K562 (cell line): ENCODE measurements around the gene CLN5. TPM values are rescaled to one million over a fixed set of nuclear protein-coding genes. Genes with fewer than 3 reads are reported as not detected.

Experiments used
- ATAC-seq: fragments of 200-7000 bp; cut with Tn5 transposase; 3 replicates; pipeline ENCODE4 v1.9.1; 2020; ENCODE audit warnings: moderate library complexity
- BruUV-seq: library from RNA; stranded (reverse); fragments of 400-500 nt; replicated peaks from 2 replicates; lab custom pipeline; 2021; lab: Mats Ljungman, UMichigan
- CTCF ChIA-PET: fragments of 300-600 bp; formaldehyde crosslinking; extraction: SDS; loops from one replicate; lab custom pipeline; 2021; ENCODE audit warnings: low intra/inter-chr PET ratio; lab: Yijun Ruan, JAX
- POLR2A ChIA-PET: fragments of 300-600, 350-650 bp; sonication (Branson Sonifier 250); formaldehyde crosslinking; extraction: SDS; loops from one replicate; lab custom pipeline; 2021; ENCODE audit warnings: antibody characterized with exemption, inconsistent platforms; lab: Yijun Ruan, JAX
- DNase-seq, 4 experiments: peaks; one replicate each; pipeline versions ENCODE4 v3.0.0 to v3.0.0-alpha.2; 2011 to 2018; ENCODE audit warnings: low spot score in 3 of 4, mixed read lengths in 3 of 4; ENCODE audit errors: extremely low read depth in 1 of 4
- FAIRE-seq: peaks from 2 replicates; lab custom pipeline; 2011; peaks lifted over from hg19 to GRCh38; lab: Jason Lieb, UNC
- H2AFZ ChIP-seq: 2 replicates; pipeline ENCODE4 v1.6.0; 2011; ENCODE audit warnings: low read depth, low read length, control low read depth, inconsistent platforms
- H3K27ac ChIP-seq: fragments of 200-600 bp; 3 replicates; pipeline ENCODE4 v1.8.0; 2011; ENCODE audit warnings: low read depth, mild to moderate bottlenecking, control low read depth, inconsistent platforms, low read length, moderate library complexity, mixed read lengths; ENCODE audit errors: extremely low read depth
- H3K27me3 ChIP-seq, 2 experiments: fragments of 300-600 bp in 1 of 2; 2 replicates in 1 of 2; 3 replicates in 1 of 2; pipeline versions ENCODE4 v1.6.0 to v1.8.0; 2011; ENCODE audit warnings: inconsistent platforms in 2 of 2, low read length in 2 of 2, mild to moderate bottlenecking in 1 of 2, mixed read lengths in 1 of 2, moderate library complexity in 1 of 2; ENCODE audit not compliant: control insufficient read depth in 2 of 2, insufficient read depth in 2 of 2
- H3K36me3 ChIP-seq: fragments of 300-600 bp; 3 replicates; pipeline ENCODE4 v1.8.0; 2011; ENCODE audit warnings: mild to moderate bottlenecking, low read length, inconsistent platforms; ENCODE audit not compliant: control insufficient read depth, insufficient read depth
- H3K4me1 ChIP-seq, 2 experiments: fragments of 200-600 bp in 1 of 2; replicated peaks in 1 of 2; 2 replicates in 1 of 2; 3 replicates in 1 of 2; pipeline versions ENCODE4 v1.5.1 to v1.8.0; 2011; ENCODE audit warnings: inconsistent platforms in 2 of 2, low read length in 2 of 2, mild to moderate bottlenecking in 1 of 2, mixed read lengths in 1 of 2, moderate library complexity in 1 of 2; ENCODE audit not compliant: control insufficient read depth in 2 of 2, insufficient read depth in 2 of 2
- H3K4me2 ChIP-seq: 2 replicates; pipeline ENCODE4 v1.6.1; 2011; ENCODE audit warnings: low read length, control low read depth, inconsistent platforms, mixed read lengths; ENCODE audit not compliant: insufficient read depth
- H3K4me3 ChIP-seq: fragments of 200-600 bp; sonication (generic), shearing (Covaris generic); 2 replicates; pipeline ENCODE4 v1.5.1; 2016; ENCODE audit warnings: control low read depth, inconsistent platforms
- H3K79me2 ChIP-seq: fragments of 200-600 bp; 3 replicates; pipeline ENCODE4 v1.8.0; 2011; ENCODE audit warnings: low read length, inconsistent platforms; ENCODE audit not compliant: control insufficient read depth, insufficient read depth
- H3K9ac ChIP-seq, 2 experiments: 2 replicates each; pipeline versions ENCODE4 v1.6.0 to v1.6.1; 2011; ENCODE audit warnings: low read depth in 2 of 2, low read length in 2 of 2, control low read depth in 1 of 2, inconsistent platforms in 1 of 2, mild to moderate bottlenecking in 1 of 2, mixed read lengths in 1 of 2; ENCODE audit not compliant: insufficient read depth in 1 of 2
- H3K9me1 ChIP-seq: one replicate; pipeline ENCODE4 v1.6.0; 2011; ENCODE audit warnings: inconsistent platforms, mild to moderate bottlenecking, low read length, moderate library complexity; ENCODE audit not compliant: control insufficient read depth, insufficient read depth
- H3K9me3 ChIP-seq: replicated peaks from 2 replicates; pipeline ENCODE4 v1.5.1; 2011; ENCODE audit warnings: low read depth, low read length, inconsistent platforms; ENCODE audit not compliant: control insufficient read depth, insufficient read depth
- H4K20me1 ChIP-seq: replicated peaks from 2 replicates; pipeline ENCODE4 v1.6.1; 2011; ENCODE audit warnings: low read length, inconsistent platforms, mixed read lengths; ENCODE audit not compliant: control insufficient read depth, insufficient read depth
- GATAD2A ChIP-seq: fragments of 450-650 bp; IDR thresholded peaks from 2 replicates; pipeline ENCODE4 v1.6.1; 2017
- STAG1 ChIP-seq: sonication (generic); formaldehyde crosslinking; IDR thresholded peaks from 2 replicates; pipeline ENCODE4 v1.5.0; 2020; ENCODE audit warnings: missing genetic modification reagents, borderline replicate concordance
- TAF15 ChIP-seq: fragments of 200-400 bp; formaldehyde crosslinking; IDR thresholded peaks from 2 replicates; pipeline ENCODE4 v1.6.1; 2017; ENCODE audit warnings: mild to moderate bottlenecking, low read depth, low read length, moderate library complexity
- ZNF3 ChIP-seq: fragments of 250-450 bp; sonication (Bioruptor Pico); IDR thresholded peaks from 2 replicates; pipeline ENCODE4 v1.5.0; 2021; ENCODE audit warnings: mild to moderate bottlenecking, moderate library complexity
- ZNF354B ChIP-seq: fragments of 250-450 bp; sonication (Bioruptor Pico); IDR thresholded peaks from 2 replicates; pipeline ENCODE4 v1.4.0; 2020
- WGBS: fragments of 100-300 bp; shearing (Covaris generic); methylation state at CpG from one replicate; pipeline ENCODE4 v1.1.6; 2016; ENCODE audit warnings: low coverage, mixed read lengths; ENCODE audit not compliant: insufficient coverage; ENCODE audit errors: missing lambda C conversion rate; 5-methylcytosine and 5-hydroxymethylcytosine counted together
- in situ Hi-C: fragments of 300-500 bp; cut with MboI; formaldehyde crosslinking; loops from 4 replicates; pipeline ENCODE4 v1.15.0; 2018; ENCODE audit warnings: inconsistent platforms, mixed read lengths
- intact Hi-C: fragments of 100-400 bp; cut with micrococcal nuclease; formaldehyde crosslinking; loops from 2 replicates; pipeline ENCODE4 v1.14.2; 2022
- polyA plus RNA-seq, 8 experiments: library from polyadenylated mRNA; depleted of rRNA in 4 of 8; stranded (reverse) in 5 of 8; unstranded in 3 of 8; fragments of >200 nt; fragmentation: Nextera tagmentation in 2 of 8; fragmentation: Illumina TruSeq in 1 of 8; extraction: Ambion mirVana in 2 of 8; extraction: Trizol in 1 of 8; gene quantifications; 2 replicates each; pipeline versions ENCODE4 v1.2.1 to v1.2.3, GENCODE V29; 2011 to 2014; ENCODE audit warnings: inconsistent platforms in 1 of 8, missing spikeins in 1 of 8
- total RNA-seq, 7 experiments: library from RNA; depleted of rRNA in 6 of 7; stranded (reverse); fragments of >200 nt in 6 of 7; fragmentation: Illumina TruSeq in 2 of 7; extraction: Trizol in 2 of 7; gene quantifications; 2 replicates each; pipeline versions ENCODE4 v1.2.1 to v1.2.3, GENCODE V29; 2011 to 2021; ENCODE audit warnings: low replicate concordance in 1 of 7
- TF ChIP-seq, protein P1 (sequence below): IDR thresholded peaks from 2 replicates; pipeline ENCODE4 v1.6.1; 2012; ENCODE audit warnings: low read depth, low read length, improper control_type of control experiment, borderline replicate concordance
- TF ChIP-seq, protein P2 (sequence below): fragments of 250-450 bp; sonication (Bioruptor Pico); IDR thresholded peaks from 2 replicates; pipeline ENCODE4 v1.4.0; 2020; ENCODE audit warnings: mild to moderate bottlenecking

Gene CLN5
- total and polyA plus RNA-seq, 9 of the 15 experiments (the other 6 are each of a cell fraction or from before 2014, with no cell fraction given) = 4.6 to 11.5 (median 7.2) TPM

DNA sequence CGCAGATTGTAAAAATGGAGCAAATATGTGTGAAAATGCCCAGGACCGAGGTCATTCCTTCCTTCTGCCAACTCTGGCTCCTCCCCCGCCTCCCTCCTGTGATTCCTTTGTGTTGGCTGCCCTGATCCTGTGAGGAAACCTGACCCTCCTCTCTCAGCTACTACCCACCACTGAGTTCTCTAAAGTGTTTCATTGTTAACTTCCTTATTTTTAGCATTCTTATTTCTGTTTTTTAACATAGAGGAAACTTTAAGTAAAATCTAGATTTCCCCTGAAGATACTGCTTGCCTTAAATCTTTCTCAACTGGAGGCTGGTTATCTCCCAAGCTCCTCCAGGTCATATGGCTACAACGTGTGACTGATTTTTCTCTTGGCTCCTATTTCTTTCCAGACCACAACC is 56.8 kb downstream of the CLN5 start:
- TF ChIP-seq, protein P1, sequence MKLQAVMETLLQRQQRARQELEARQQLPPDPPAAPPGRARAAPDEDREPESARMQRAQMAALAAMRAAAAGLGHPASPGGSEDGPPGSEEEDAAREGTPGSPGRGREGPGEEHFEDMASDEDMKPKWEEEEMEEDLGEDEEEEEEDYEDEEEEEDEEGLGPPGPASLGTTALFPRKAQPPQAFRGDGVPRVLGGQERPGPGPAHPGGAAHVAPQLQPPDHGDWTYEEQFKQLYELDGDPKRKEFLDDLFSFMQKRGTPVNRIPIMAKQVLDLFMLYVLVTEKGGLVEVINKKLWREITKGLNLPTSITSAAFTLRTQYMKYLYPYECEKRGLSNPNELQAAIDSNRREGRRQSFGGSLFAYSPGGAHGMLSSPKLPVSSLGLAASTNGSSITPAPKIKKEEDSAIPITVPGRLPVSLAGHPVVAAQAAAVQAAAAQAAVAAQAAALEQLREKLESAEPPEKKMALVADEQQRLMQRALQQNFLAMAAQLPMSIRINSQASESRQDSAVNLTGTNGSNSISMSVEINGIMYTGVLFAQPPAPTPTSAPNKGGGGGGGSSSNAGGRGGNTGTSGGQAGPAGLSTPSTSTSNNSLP = no peak
- TF ChIP-seq GATAD2A (no peak), TAF15 (no peak), STAG1 (CRISPR knock-in tag) (no peak), ZNF3 (CRISPR knock-in tag) (no peak), ZNF354B (CRISPR knock-in tag) (no peak)
- TF ChIP-seq, protein P2, sequence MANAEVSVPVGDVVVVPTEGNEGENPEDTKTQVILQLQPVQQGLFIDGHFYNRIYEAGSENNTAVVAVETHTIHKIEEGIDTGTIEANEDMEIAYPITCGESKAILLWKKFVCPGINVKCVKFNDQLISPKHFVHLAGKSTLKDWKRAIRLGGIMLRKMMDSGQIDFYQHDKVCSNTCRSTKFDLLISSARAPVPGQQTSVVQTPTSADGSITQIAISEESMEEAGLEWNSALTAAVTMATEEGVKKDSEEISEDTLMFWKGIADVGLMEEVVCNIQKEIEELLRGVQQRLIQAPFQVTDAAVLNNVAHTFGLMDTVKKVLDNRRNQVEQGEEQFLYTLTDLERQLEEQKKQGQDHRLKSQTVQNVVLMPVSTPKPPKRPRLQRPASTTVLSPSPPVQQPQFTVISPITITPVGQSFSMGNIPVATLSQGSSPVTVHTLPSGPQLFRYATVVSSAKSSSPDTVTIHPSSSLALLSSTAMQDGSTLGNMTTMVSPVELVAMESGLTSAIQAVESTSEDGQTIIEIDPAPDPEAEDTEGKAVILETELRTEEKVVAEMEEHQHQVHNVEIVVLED = no peak
- no peaks in the 10 kb centered on the region for H3K27me3 ChIP-seq
- DNase-seq (no peak), ATAC-seq (no peak), FAIRE-seq (no peak)
- no peaks in the 10 kb centered on the region for H3K9me3 ChIP-seq
- H3K27ac ChIP-seq = no peak overlapping the region
- intact Hi-C loops (no loop called here), in situ Hi-C loops (no loop called here)
- H3K4me2 ChIP-seq = no peak overlapping the region
- no peak overlapping the region for H2AFZ ChIP-seq
- 51% methylated on average over 4 of the region's 4 CpGs for WGBS
- peaks cover 18% of the 10 kb centered on the region; the same call in 2 of the 3 replicates for H3K36me3 ChIP-seq
- no peak overlapping the region for H3K4me3 ChIP-seq
- H3K79me2 ChIP-seq = no peaks in the 10 kb centered on the region
- H3K4me1 ChIP-seq = no peaks in the 10 kb centered on the region
- POLR2A ChIA-PET = no interaction called here
- no peak overlapping the region for H3K9ac ChIP-seq
- BruUV-seq = no TSS peak
- H4K20me1 ChIP-seq = no peaks in the 10 kb centered on the region
- no peaks in the 10 kb centered on the region for H3K9me1 ChIP-seq
- CTCF ChIA-PET = no interaction called here
